WERI-Rb-1 (cell line): ENCODE data around the gene OPN3.
A peak's percentile ranks its signal among the peaks of the same experiment; 100 is the strongest.

Experiments used
- DNase-seq: peaks from one replicate; pipeline ENCODE4 v3.0.0-alpha.2; 2020
- H3K27ac ChIP-seq: fragments of 250-450 bp; sonication (Bioruptor Pico); 2 replicates; pipeline ENCODE4 v1.5.1; 2020; ENCODE audit warnings: mild to moderate bottlenecking, moderate library complexity
- H3K27me3 ChIP-seq: fragments of 250-450 bp; sonication (Bioruptor Pico); 2 replicates; pipeline ENCODE4 v1.5.1; 2021; ENCODE audit warnings: mild to moderate bottlenecking, low read depth, moderate library complexity; ENCODE audit not compliant: insufficient read depth, severe bottlenecking
- H3K36me3 ChIP-seq: fragments of 250-450 bp; sonication (Bioruptor Pico); 2 replicates; pipeline ENCODE4 v1.5.1; 2020; ENCODE audit warnings: mild to moderate bottlenecking, moderate library complexity
- H3K4me3 ChIP-seq: 2 replicates; pipeline ENCODE4 v1.5.1; 2011; ENCODE audit warnings: low read depth, mild to moderate bottlenecking, control low read depth, low read length
- H3K9me3 ChIP-seq: fragments of 250-450 bp; sonication (Bioruptor Pico); 2 replicates; pipeline ENCODE4 v1.5.1; 2021; ENCODE audit warnings: mild to moderate bottlenecking, moderate library complexity; ENCODE audit not compliant: severe bottlenecking
- CTCF ChIP-seq: IDR thresholded peaks from 2 replicates; pipeline ENCODE4 v1.5.1; 2011; ENCODE audit warnings: low read depth, mild to moderate bottlenecking, control low read depth, inconsistent platforms, low read length

The OPN3 gene

DNA sequence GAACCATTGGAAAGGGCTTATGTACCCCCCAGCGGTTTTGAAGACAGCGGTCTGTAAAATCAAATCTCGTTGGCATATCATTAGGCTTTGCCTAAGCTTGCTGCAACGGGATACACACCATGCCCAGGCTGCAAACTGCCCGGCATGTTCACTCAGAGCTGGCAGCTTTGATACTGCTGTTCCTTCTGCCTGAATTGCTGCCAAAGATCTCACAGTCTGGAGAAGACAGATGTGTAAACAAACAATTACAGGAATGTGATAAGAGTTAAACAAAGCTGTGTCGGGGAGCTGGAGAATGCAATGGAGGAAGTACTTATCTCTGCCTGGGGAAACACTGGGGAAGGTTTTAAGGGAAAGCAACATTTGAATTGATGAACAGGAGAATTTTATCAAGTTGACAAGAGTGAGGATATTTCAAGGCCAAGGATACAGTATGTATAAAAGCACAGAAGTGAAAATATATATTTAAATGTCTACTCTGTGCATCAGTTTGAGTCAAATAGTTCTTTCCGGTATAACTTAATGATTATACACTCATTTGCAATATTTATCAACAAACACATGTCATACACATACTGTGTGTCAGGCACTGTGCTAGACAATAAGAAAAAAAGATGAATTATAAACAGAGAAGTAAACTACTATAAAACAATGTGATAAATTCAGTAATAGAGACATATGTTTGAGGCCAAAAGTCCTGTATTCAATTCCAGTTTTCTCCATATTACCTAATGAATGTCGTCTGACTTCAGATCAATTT lies 29.9 kb downstream of the OPN3 start:
- TF ChIP-seq CTCF, result no peak
- Histone ChIP-seq H3K36me3 (no peaks in the 10 kb centered on the region), H3K27me3 (peaks cover 6% of the 10 kb centered on the region), H3K27ac (no peak overlapping the region), H3K9me3 (no peaks in the 10 kb centered on the region), H3K4me3 (no peak overlapping the region)
- no peak for DNase-seq

GRCh38 chr1:241608379-241609033 lies 31.7 kb downstream of the OPN3 start:
- Histone ChIP-seq H3K9me3 (no peaks in the 10 kb centered on the region), H3K36me3 (no peaks in the 10 kb centered on the region), H3K27me3 (peaks cover 6% of the 10 kb centered on the region), H3K27ac (no peak overlapping the region), H3K4me3 (no peak overlapping the region)
- no peak for DNase-seq
- TF ChIP-seq CTCF, result no peak

- Histone ChIP-seq H3K9me3 (no peaks in the 10 kb centered on the region), H3K36me3 (no peaks in the 10 kb centered on the region), H3K27ac (no peak overlapping the region), H3K27me3 (peaks cover 6% of the 10 kb centered on the region), H3K4me3 (no peak overlapping the region)
- TF ChIP-seq CTCF, result no peak
- no peak for DNase-seq
Measured at GRCh38 chr1:241607497-241607896, 32.7 kb downstream of the OPN3 start.

GRCh38 chr1:241606544-241606943 lies 33.6 kb downstream of the OPN3 start:
- Histone ChIP-seq H3K36me3 (no peaks in the 10 kb centered on the region), H3K9me3 (no peaks in the 10 kb centered on the region), H3K27ac (no peak overlapping the region), H3K4me3 (no peak overlapping the region), H3K27me3 (peaks cover 6% of the 10 kb centered on the region)
- no peak for DNase-seq
- no peak for TF ChIP-seq CTCF

- no peaks in the 10 kb centered on the region for H3K9me3 ChIP-seq
- H3K4me3 ChIP-seq, result no peak overlapping the region
- no peaks in the 10 kb centered on the region for H3K36me3 ChIP-seq
- peak; percentile 75 for TF ChIP-seq CTCF
- H3K27me3 ChIP-seq, result peaks cover 10% of the 10 kb centered on the region
- H3K27ac ChIP-seq, result no peak overlapping the region
- peak; percentile 31 for DNase-seq
Measured at GRCh38 chr1:241605146-241605805, 34.9 kb downstream of the OPN3 start.
